PC-3 (cell line): ENCODE data around the gene RYR2. TPM values are rescaled to one million over a fixed set of nuclear protein-coding genes. Genes with fewer than 3 reads are reported as not detected.

Source experiments
- ATAC-seq: fragments of 200-7000 bp; cut with Tn5 transposase; 2 replicates; pipeline ENCODE4 v1.9.1; 2020; ENCODE audit warnings: mild to moderate bottlenecking, moderate library complexity
- BruUV-seq: library from RNA; stranded (reverse); fragments of 400-500 nt; replicated peaks from 2 replicates; lab custom pipeline; 2021; lab: Mats Ljungman, UMichigan
- CTCF ChIA-PET: fragments of 300-600 bp; sonication (Branson Sonifier 250); formaldehyde crosslinking; loops from one replicate; lab custom pipeline; 2022; ENCODE audit warnings: antibody characterized with exemption; lab: Charles Lee
- POLR2A ChIA-PET: fragments of 300-600 bp; sonication (Branson Sonifier 250); formaldehyde crosslinking; loops from one replicate; lab custom pipeline; 2022; ENCODE audit warnings: antibody characterized with exemption; ENCODE audit not compliant: unreplicated experiment; lab: Charles Lee
- DNase-seq: peaks from one replicate; pipeline ENCODE4 v3.0.0-alpha.2; 2015
- H2AFZ ChIP-seq: fragments of 300-600 bp; sonication (generic); 2 replicates; pipeline ENCODE4 v1.6.0; 2016; ENCODE audit warnings: antibody characterized with exemption, low read length
- H3F3A ChIP-seq: fragments of 300-600 bp; sonication (generic); one replicate; pipeline ENCODE4 v1.6.0; 2017; ENCODE audit warnings: antibody characterized with exemption, low read length, control low read depth, mild to moderate bottlenecking; ENCODE audit not compliant: unreplicated experiment
- H3K27ac ChIP-seq: fragments of 300-600 bp; sonication (generic); 2 replicates; pipeline ENCODE4 v1.5.1; 2016; ENCODE audit warnings: mild to moderate bottlenecking, low read length
- H3K27me3 ChIP-seq: fragments of 300-600 bp; sonication (generic); 2 replicates; pipeline ENCODE4 v1.6.1; 2016; ENCODE audit warnings: low read length, mixed read lengths
- H3K36me3 ChIP-seq: fragments of 300-600 bp; sonication (generic); 2 replicates; pipeline ENCODE4 v1.6.1; 2016; ENCODE audit warnings: low read depth, mixed run types, low read length, mixed read lengths
- H3K4me1 ChIP-seq: fragments of 300-600 bp; sonication (generic); 2 replicates; pipeline ENCODE4 v1.5.1; 2016; ENCODE audit warnings: low read length; ENCODE audit not compliant: insufficient read depth
- H3K4me2 ChIP-seq: fragments of 300-600 bp; sonication (generic); 2 replicates; pipeline ENCODE4 v1.6.0; 2016; ENCODE audit warnings: low read length
- H3K4me3 ChIP-seq: fragments of 300-600 bp; sonication (generic); 2 replicates; pipeline ENCODE4 v1.5.1; 2016; ENCODE audit warnings: mild to moderate bottlenecking, low read length, mixed read lengths
- H3K79me2 ChIP-seq: fragments of 300-600 bp; sonication (generic); 2 replicates; pipeline ENCODE4 v1.6.1; 2017; ENCODE audit warnings: low read length, mixed read lengths
- H3K9ac ChIP-seq: fragments of 300-600 bp; sonication (generic); 2 replicates; pipeline ENCODE4 v1.6.0; 2016; ENCODE audit warnings: mild to moderate bottlenecking, low read length
- H3K9me2 ChIP-seq: fragments of 300-600 bp; sonication (generic); replicated peaks from 2 replicates; pipeline ENCODE4 v1.6.1; 2016; ENCODE audit warnings: mixed run types, low read length, mixed read lengths
- H3K9me3 ChIP-seq: fragments of 300-600 bp; sonication (generic); 2 replicates; pipeline ENCODE4 v1.6.1; 2016; ENCODE audit warnings: low read length, mixed read lengths
- H4K20me1 ChIP-seq: fragments of 300-600 bp; sonication (generic); 2 replicates; pipeline ENCODE4 v1.6.1; 2016; ENCODE audit warnings: low read length, mixed read lengths
- EZH2 ChIP-seq: fragments of 300-600 bp; sonication (generic); IDR thresholded peaks from one replicate; pipeline ENCODE4 v1.6.1; 2017; ENCODE audit warnings: antibody characterized with exemption, mild to moderate bottlenecking, low read length; ENCODE audit not compliant: unreplicated experiment
- EZH2phosphoT487 ChIP-seq: fragments of 300-600 bp; sonication (generic); IDR thresholded peaks from 2 replicates; pipeline ENCODE4 v1.6.1; 2018; ENCODE audit warnings: mild to moderate bottlenecking, antibody characterized with exemption, low read length, borderline replicate concordance
- intact Hi-C: fragments of 100-400 bp; cut with micrococcal nuclease; formaldehyde crosslinking; loops from 2 replicates; pipeline ENCODE4 v1.9.0; 2023
- total RNA-seq: library from RNA; depleted of rRNA; stranded (reverse); fragments of >200 nt; gene quantifications from 2 replicates; pipeline ENCODE4 v1.2.3, GENCODE V29; 2014
- TF ChIP-seq, protein P1 (sequence below): fragments of 300-600 bp; sonication (generic); conservative IDR thresholded peaks from 2 replicates; pipeline ENCODE4 v1.5.1; 2017; ENCODE audit warnings: antibody characterized with exemption, low read depth, mild to moderate bottlenecking, low read length

Gene RYR2
- total RNA-seq, 1 experiment from 2014 or later, result not detected

GRCh38 chr1:237239248-237239647, 197.3 kb downstream of the RYR2 start:
- Histone ChIP-seq H3K4me3 (no peak overlapping the region), H3K9me3 (no peaks in the 10 kb centered on the region)

GRCh38 chr1:237241038-237241437, 199.1 kb downstream of the RYR2 start:
- no peaks in the 10 kb centered on the region for H3K9me2 ChIP-seq
- CTCF ChIA-PET, result no interaction called here
- no peak overlapping the region for H3K27ac ChIP-seq
- no peak overlapping the region for H2AFZ ChIP-seq
- H3K4me2 ChIP-seq, result no peak overlapping the region
- H3K9ac ChIP-seq, result no peak overlapping the region
- DNase-seq, result no peak
- no peaks in the 10 kb centered on the region for H3K9me3 ChIP-seq
- intact Hi-C loops, result no loop called here
- H3K79me2 ChIP-seq, result no peaks in the 10 kb centered on the region
- no peaks in the 10 kb centered on the region for H3K27me3 ChIP-seq
- no peaks in the 10 kb centered on the region for H3F3A ChIP-seq
- H4K20me1 ChIP-seq, result no peaks in the 10 kb centered on the region
- no TSS peak for BruUV-seq
- TF ChIP-seq EZH2 (no peak), EZH2phosphoT487 (no peak)
- TF ChIP-seq, protein P1, sequence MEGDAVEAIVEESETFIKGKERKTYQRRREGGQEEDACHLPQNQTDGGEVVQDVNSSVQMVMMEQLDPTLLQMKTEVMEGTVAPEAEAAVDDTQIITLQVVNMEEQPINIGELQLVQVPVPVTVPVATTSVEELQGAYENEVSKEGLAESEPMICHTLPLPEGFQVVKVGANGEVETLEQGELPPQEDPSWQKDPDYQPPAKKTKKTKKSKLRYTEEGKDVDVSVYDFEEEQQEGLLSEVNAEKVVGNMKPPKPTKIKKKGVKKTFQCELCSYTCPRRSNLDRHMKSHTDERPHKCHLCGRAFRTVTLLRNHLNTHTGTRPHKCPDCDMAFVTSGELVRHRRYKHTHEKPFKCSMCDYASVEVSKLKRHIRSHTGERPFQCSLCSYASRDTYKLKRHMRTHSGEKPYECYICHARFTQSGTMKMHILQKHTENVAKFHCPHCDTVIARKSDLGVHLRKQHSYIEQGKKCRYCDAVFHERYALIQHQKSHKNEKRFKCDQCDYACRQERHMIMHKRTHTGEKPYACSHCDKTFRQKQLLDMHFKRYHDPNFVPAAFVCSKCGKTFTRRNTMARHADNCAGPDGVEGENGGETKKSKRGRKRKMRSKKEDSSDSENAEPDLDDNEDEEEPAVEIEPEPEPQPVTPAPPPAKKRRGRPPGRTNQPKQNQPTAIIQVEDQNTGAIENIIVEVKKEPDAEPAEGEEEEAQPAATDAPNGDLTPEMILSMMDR, result no peak
- no peak overlapping the region for H3K4me3 ChIP-seq
- no peak for ATAC-seq
- no peaks in the 10 kb centered on the region for H3K36me3 ChIP-seq
- POLR2A ChIA-PET, result no interaction called here
- no peaks in the 10 kb centered on the region for H3K4me1 ChIP-seq

More at GRCh38 chr1:237239248-237239647, 197.3 kb downstream of the RYR2 start:
- no peak for TF ChIP-seq EZH2
- TF ChIP-seq EZH2phosphoT487, result no peak
- TF ChIP-seq, protein P1, result no peak
- Histone ChIP-seq H3K27me3 (no peaks in the 10 kb centered on the region), H2AFZ (no peak overlapping the region), H3K9ac (no peak overlapping the region), H4K20me1 (no peaks in the 10 kb centered on the region), H3K4me2 (no peak overlapping the region), H3K9me2 (no peaks in the 10 kb centered on the region), H3K27ac (no peak overlapping the region), H3K36me3 (no peaks in the 10 kb centered on the region), H3F3A (no peaks in the 10 kb centered on the region), H3K79me2 (no peaks in the 10 kb centered on the region), H3K4me1 (no peaks in the 10 kb centered on the region)
- intact Hi-C loops, result no loop called here
- no TSS peak for BruUV-seq
- ChIA-PET POLR2A (no interaction called here), CTCF (no interaction called here)
- ATAC-seq (no peak), DNase-seq (no peak)

DNA sequence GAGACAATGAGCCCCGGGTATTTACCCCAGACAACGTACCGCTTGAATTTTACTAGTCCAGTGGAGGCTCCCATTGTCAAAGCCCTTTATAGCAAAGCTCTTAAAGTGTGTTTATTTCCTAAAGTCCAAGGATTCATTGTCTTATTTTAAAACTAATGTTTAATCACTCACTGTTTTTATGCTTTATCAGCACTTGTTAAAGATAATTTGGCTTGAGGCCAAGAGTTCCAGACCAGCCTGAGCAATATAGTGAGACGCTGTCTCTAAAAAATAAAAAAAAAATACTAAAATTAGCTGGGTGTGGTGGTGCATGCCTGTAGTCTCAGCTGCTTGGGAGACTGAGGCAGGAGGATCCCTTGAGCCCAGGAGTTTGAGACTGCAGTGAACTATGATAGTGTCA, 202.8 kb downstream of the RYR2 start:
- Histone ChIP-seq H3K9me3 (no peaks in the 10 kb centered on the region), H3K4me2 (no peak overlapping the region), H3K4me3 (no peak overlapping the region), H2AFZ (no peak overlapping the region), H3K9me2 (no peaks in the 10 kb centered on the region), H3K36me3 (no peaks in the 10 kb centered on the region), H3F3A (no peaks in the 10 kb centered on the region), H3K79me2 (no peaks in the 10 kb centered on the region), H3K27me3 (no peaks in the 10 kb centered on the region), H3K9ac (no peak overlapping the region), H3K27ac (no peak overlapping the region), H4K20me1 (no peaks in the 10 kb centered on the region), H3K4me1 (no peaks in the 10 kb centered on the region)
- TF ChIP-seq EZH2, result no peak
- no peak for TF ChIP-seq EZH2phosphoT487
- TF ChIP-seq, protein P1, result no peak
- ATAC-seq, result no peak
- POLR2A ChIA-PET, result no interaction called here
- BruUV-seq, result no TSS peak
- CTCF ChIA-PET, result no interaction called here
- no peak for DNase-seq
- intact Hi-C loops, result no loop called here
